ENCODE data around the gene ANKUB1. TPM values are rescaled to one million over a fixed set of nuclear protein-coding genes. Genes with fewer than 3 reads are reported as not detected.

ANKUB1 gene
- total RNA-seq, 3 donors from 2014 or later (not counting 1 experiment from before 2014, with no cell fraction given): not detected

DNA sequence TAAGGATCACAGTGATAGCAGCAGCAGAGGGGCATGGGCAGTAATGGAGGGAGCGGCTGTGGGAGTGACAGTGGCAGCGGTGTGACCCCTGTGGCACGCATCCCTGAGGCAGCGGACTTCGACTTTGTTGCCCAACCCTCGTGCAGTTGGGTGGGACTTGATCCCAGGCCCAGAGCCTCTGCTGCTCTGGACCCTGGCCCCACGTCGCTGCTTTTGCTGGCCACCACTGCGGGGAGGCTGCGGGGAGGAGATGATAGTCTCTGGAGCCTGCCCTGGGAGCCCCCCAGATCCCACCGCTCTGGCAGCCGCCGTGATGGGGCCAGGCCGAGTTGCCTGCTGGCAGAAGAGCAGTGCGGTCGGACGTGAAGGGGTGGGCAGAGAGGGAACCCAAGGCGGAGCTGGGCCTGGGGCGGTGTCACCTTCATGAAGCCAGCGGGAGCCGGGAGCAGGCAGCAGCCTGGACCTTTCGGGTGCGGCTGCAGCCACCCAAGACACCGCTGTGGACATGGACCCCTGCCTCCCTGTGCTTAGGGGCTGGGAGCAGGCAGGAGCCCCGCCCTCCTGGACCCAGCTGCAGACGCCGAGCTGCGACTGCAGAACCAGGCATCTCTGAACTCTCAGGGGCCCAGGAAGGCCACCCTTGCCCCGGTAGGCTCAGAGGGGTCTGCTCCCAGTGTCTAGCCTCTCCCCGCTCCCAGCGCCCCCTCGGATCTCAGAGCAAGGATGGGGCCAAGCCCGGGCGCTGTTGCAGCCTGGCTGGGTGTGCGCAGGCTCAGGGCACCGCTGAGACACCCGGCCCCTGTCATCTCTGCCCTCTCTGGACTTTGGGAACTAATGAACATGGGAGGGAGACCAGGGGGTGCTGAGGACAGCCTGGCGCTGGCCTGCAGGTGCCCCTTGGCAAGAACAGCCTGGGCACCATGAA, 78.4 kb downstream of the ANKUB1 start:
- DNase-seq (no peak), ATAC-seq (no peak)
- Mint-ChIP-seq H3K9me3 (no peaks in the 10 kb centered on the region), H3K4me3 (no peak overlapping the region), H3K27me3 (ENCODE audit: low read depth in 2 of 2) (peaks cover 0 to 3% of the 10 kb centered on the region in 2 donors), H3K27ac (no peak overlapping the region), H3K4me1 (no peaks in the 10 kb centered on the region), H3K36me3 (no peaks in the 10 kb centered on the region)
- Histone ChIP-seq H3K36me3 (ENCODE audit: control insufficient read depth, insufficient read depth, low read length) (no peaks in the 10 kb centered on the region), H3K27me3 (ENCODE audit: control insufficient read depth, insufficient read depth, low read length) (no peaks in the 10 kb centered on the region), H3K27ac (ENCODE audit: low read length) (no peak overlapping the region), H3K9me3 (ENCODE audit: control insufficient read depth, insufficient read depth, low read length) (no peaks in the 10 kb centered on the region), H3K4me3 (ENCODE audit: low read length) (no peak overlapping the region), H3K4me1 (ENCODE audit: control insufficient read depth, insufficient read depth, low read length) (no peaks in the 10 kb centered on the region)
- intact Hi-C loops (cut with micrococcal nuclease): no loop called here
- 95% methylated on average over 38 of the region's 38 CpGs for WGBS (ENCODE audit: insufficient coverage)
- TF ChIP-seq, protein P1, sequence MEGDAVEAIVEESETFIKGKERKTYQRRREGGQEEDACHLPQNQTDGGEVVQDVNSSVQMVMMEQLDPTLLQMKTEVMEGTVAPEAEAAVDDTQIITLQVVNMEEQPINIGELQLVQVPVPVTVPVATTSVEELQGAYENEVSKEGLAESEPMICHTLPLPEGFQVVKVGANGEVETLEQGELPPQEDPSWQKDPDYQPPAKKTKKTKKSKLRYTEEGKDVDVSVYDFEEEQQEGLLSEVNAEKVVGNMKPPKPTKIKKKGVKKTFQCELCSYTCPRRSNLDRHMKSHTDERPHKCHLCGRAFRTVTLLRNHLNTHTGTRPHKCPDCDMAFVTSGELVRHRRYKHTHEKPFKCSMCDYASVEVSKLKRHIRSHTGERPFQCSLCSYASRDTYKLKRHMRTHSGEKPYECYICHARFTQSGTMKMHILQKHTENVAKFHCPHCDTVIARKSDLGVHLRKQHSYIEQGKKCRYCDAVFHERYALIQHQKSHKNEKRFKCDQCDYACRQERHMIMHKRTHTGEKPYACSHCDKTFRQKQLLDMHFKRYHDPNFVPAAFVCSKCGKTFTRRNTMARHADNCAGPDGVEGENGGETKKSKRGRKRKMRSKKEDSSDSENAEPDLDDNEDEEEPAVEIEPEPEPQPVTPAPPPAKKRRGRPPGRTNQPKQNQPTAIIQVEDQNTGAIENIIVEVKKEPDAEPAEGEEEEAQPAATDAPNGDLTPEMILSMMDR (IDR thresholded peaks at IDR 0.05): no peak

Other genes with a start within 250 kb of the ANKUB1 start
- gene WWTR1, start 134.5 kb downstream of the ANKUB1 start, total RNA-seq: 1 to 10 TPM in 1 of 3 donors, under 1 TPM in 2; 0.72 to 1.1 (median 0.73) TPM
- gene COMMD2, start 40.1 kb downstream of the ANKUB1 start, total RNA-seq: 10 to 100 TPM; 39.9 to 42.9 (median 40.0) TPM
- 10 to 100 TPM; 57.4 to 69.7 (median 66.6) TPM for gene RNF13, start 20.7 kb upstream of the ANKUB1 start, total RNA-seq
- gene PFN2, start 178.3 kb upstream of the ANKUB1 start, total RNA-seq: 1 to 10 TPM; 3.4 to 4.9 (median 4.8) TPM